HG03520 (cell line): ENCODE measurements around the gene AHI1.

Source experiments
- ATAC-seq: cut with Tn5 transposase; IDR thresholded peaks from one replicate; pipeline ENCODE4 v1.9.1; 2021; ENCODE audit warnings: mild to moderate bottlenecking, moderate library complexity; ENCODE audit not compliant: unreplicated experiment

The AHI1 gene

GRCh38 chr6:135305684-135306083 is 191.9 kb downstream of the AHI1 start:
- ATAC-seq, result no peak

DNA sequence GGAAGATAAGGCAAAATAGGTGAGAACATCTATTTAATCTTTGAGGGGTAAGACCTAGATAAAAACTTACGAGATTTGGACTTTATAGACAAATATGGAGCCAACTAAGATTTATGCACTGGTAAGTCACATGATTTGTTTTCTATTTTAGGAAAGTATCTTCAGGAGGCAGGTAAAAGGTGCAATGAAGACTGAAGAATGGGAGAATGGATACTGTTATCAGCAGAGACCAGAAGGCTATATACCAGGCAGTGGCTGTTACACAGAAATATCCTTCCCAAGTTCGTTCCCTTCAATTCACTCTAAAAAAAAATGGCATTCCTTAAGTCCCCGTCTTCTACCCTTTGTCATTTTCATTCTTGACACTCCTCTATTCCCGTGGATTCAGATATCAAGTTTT is 192.7 kb downstream of the AHI1 start:
- ATAC-seq, result no peak

GRCh38 chr6:135301304-135301703 is 196.2 kb downstream of the AHI1 start:
- no peak for ATAC-seq

- ATAC-seq, result no peak
Measured at GRCh38 chr6:135300576-135300975, 197.0 kb downstream of the AHI1 start.

DNA sequence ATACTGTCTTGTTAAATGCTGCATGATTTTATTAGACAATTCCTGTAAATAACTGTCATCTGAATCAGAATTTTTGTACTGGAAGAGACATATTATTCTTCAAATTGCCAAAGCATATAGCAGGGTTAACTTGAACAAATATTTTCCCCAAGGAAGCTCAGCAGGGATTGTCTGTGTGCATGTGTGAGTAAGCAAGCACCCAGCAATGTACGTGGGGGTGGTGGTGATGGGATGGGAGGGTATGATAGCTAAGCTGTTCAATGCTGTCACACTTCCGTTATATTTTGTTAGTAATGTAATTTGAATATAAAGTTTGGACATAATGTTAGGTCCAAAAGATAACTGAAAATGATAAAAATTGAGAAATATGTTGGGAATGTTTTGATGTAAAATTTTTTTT is 198.3 kb downstream of the AHI1 start:
- no peak for ATAC-seq

- no peak for ATAC-seq
Measured at GRCh38 chr6:135298455-135298854, 199.1 kb downstream of the AHI1 start.

GRCh38 chr6:135296715-135297114 is 200.8 kb downstream of the AHI1 start:
- no peak for ATAC-seq

GRCh38 chr6:135295085-135295484 is 202.5 kb downstream of the AHI1 start:
- ATAC-seq, result no peak

DNA sequence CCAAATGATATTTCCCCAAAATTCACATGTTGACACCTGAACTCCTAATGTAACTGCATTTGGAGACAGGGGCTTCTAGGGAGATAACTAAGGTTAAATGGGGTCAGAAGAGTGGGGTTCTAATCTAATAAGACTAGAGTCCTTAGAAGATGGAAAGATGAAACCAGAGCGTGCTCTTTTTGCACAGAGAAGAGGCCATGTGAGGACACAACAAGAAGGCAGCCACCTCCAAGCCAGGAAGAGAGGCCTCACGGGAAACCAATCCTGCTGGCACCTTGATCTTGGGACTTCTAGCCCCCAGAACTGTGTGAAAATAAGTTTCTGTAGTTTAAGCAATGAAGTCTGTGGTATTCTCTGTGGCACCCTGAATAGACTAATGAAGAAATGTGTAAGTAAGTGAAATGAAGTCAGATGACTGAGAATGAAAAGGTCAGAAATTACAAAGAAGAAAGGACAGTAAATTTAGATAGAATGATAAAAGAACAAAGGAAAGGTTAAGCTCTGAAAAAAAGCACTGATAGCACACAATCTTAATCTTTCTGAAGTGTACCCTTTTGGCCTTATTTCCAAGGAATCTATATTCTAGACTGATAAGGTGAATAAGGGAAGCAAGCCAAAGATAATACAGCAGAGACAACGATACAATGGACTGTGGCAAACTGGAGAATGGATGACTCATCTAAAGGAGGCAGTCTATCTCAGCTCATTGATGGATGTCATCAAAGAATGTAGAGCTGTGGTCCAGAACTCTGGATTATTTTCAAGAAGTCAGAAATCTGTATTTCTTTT is 206.1 kb downstream of the AHI1 start:
- no peak for ATAC-seq

- no peak for ATAC-seq
Measured at GRCh38 chr6:135289816-135290215, 207.7 kb downstream of the AHI1 start.

DNA sequence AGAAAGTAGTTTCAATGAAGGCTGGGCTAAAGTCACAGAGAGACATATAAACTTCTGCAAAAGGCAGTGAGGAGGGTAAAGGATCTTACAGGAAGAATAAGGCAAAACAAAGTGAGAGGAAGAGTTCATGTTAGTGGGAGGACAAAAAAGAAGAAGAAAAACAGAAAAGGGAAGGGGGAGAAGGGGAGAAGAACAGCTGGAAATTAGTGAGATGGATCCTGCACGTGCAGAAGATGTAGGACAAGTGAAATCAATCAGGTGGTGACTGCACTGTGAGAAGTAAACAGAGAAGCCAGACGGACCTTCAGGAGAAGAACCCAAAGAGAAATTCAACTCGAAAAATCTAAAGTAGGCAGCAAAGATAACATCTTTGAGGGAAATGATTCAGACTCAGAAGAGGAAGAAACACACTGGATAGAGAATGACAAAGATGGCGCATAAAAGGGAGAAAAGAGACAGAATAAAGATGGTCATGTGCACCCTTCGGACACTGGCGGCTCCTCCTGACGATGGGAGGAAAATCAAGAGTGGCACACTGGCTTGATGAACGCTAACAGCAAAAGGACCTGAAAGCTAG is 210.5 kb downstream of the AHI1 start:
- ATAC-seq, result no peak

GRCh38 chr6:135285165-135285564 is 212.4 kb downstream of the AHI1 start:
- ATAC-seq, result no peak

DNA sequence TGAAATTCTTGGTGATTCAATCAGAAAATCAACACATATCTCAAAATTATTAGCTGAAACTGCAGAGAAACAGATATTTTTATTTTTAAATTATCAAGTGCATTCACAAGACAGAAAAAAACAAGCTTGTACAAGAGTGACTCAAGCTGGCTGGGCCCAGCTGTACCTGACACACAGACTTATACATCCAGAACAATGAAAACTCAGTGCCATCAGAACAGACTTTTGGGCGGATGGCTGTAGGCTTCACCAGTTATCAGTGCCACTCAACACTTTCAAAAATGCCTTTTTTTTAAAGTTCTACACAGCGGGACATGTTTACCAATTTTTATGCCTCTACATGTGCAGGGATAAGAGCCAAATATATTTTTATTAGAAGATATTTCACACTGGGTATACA is 213.6 kb downstream of the AHI1 start:
- no peak for ATAC-seq

- ATAC-seq, result no peak
Measured at GRCh38 chr6:135282395-135282794, 215.1 kb downstream of the AHI1 start.

DNA sequence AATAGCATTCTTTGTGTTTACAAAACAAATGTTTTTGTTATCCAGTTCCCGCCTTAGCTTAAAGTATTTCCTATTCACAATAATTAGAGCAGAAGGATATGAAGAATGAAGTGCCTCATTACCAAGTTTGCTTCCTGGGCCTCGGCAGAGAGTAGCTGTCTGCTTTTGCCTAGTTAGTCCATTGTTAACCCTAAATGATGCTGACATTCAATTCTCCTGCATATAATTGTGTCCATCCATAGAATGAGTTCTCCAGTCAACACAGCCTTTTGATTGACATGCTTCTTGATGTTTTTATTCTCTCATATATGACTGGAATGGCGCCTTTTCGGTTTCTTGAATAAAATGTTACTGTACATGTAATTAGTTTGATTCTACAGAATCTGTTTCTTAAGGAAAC is 215.6 kb downstream of the AHI1 start:
- no peak for ATAC-seq

DNA sequence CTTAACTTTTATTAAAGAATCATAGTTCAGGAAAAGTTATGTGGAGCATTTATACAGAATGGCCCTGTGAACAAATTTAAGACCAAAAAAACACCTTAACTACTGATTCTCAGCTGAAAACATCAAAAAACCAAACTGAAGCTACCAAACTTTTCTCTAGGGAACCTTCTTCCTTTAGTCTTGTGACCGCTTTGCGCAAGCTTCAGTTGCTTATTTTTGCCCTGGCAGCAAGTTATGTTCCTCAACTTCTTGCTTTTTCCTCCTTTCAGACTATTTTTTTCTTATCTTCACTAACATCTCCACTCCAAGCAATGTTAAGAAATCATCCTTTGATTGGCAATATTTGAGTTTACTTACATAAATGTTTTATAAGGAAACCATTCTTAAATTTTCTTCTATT is 216.3 kb downstream of the AHI1 start:
- no peak for ATAC-seq

GRCh38 chr6:135280375-135281136 is 217.0 kb downstream of the AHI1 start:
- no peak for ATAC-seq

DNA sequence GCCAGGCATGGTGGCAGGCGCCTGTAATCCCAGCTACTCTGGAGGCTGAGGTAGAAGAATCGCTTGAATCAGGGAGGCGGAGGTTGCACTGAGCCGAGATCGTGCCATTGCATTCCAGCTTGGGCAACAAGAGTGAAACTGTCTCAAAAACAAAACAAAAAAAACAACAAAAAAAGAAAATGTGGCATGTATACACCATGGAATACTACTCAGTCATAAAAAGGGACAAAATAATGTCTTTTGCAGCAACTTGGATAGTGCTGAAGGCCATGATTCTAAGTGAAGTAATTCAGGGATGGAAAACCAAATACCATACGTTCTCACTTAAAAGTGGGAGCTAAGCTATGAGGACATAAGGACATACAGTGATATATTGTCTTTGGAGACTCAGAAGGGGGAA is 220.1 kb downstream of the AHI1 start:
- no peak for ATAC-seq

GRCh38 chr6:135274561-135275293 is 222.8 kb downstream of the AHI1 start:
- ATAC-seq, result no peak

DNA sequence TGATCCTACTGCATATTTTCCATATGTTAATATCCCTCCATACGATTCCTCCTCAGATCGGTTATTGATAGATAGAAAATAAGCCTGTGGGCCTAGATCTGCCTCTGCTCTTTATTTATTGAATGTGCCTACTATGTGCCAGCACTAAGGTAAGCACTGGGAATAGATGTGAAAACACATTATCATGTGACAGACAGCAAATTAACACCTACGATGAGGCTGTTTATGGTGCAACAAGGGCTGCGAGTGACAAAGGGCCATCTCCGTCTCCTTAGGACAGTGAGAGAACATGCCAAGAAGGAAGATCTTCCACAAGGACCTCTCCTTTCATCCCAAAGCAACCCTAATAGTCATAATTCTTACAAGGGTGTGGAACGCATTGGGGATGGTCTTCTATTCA is 225.9 kb downstream of the AHI1 start:
- ATAC-seq, result no peak
